GM23338 (cell line): ENCODE results near the gene TTC3.

ENCODE experiments used
- CREB1 ChIP-seq: fragments of 250-450 bp; sonication (Bioruptor Pico); IDR thresholded peaks from 2 replicates; pipeline ENCODE4 v1.5.0; 2020; ENCODE audit warnings: low read depth, mild to moderate bottlenecking, moderate library complexity
- ETS1 ChIP-seq: IDR thresholded peaks from 2 replicates; pipeline ENCODE4 v1.6.1; 2016; ENCODE audit warnings: antibody characterized with exemption
- EZH2 ChIP-seq: fragments of 200-600 bp; sonication (generic); IDR thresholded peaks from one replicate; pipeline ENCODE4 v1.8.0; 2017; ENCODE audit warnings: antibody characterized with exemption, mild to moderate bottlenecking, low read depth; ENCODE audit not compliant: unreplicated experiment
- EZH2phosphoT487 ChIP-seq: fragments of 200-600 bp; sonication (generic); IDR thresholded peaks from one replicate; pipeline ENCODE4 v1.8.1; 2018; ENCODE audit warnings: antibody characterized with exemption; ENCODE audit not compliant: unreplicated experiment
- JUNB ChIP-seq: IDR thresholded peaks from one replicate; pipeline ENCODE4 v1.6.1; 2016; ENCODE audit warnings: antibody characterized with exemption; ENCODE audit not compliant: unreplicated experiment
- NANOG ChIP-seq: IDR thresholded peaks from 2 replicates; pipeline ENCODE4 v1.6.1; 2016; ENCODE audit warnings: antibody characterized with exemption, borderline replicate concordance
- POLR2AphosphoS5 ChIP-seq: IDR thresholded peaks from 2 replicates; pipeline ENCODE4 v1.6.1; 2016; ENCODE audit warnings: antibody characterized with exemption, low read depth
- TF ChIP-seq, protein P1 (sequence below), 2 experiments: fragments of 200-600 bp in 1 of 2; sonication (generic) in 1 of 2; conservative IDR thresholded peaks; 2 replicates each; pipeline versions ENCODE4 v1.5.1 to v1.6.1; 2016 to 2017; ENCODE audit warnings: antibody characterized with exemption in 2 of 2, low read depth in 2 of 2, mild to moderate bottlenecking in 2 of 2, moderate library complexity in 1 of 2
- TF ChIP-seq, protein P2 (sequence below): IDR thresholded peaks from one replicate; pipeline ENCODE4 v1.6.1; 2018; ENCODE audit warnings: antibody characterized with exemption; ENCODE audit not compliant: unreplicated experiment

DNA sequence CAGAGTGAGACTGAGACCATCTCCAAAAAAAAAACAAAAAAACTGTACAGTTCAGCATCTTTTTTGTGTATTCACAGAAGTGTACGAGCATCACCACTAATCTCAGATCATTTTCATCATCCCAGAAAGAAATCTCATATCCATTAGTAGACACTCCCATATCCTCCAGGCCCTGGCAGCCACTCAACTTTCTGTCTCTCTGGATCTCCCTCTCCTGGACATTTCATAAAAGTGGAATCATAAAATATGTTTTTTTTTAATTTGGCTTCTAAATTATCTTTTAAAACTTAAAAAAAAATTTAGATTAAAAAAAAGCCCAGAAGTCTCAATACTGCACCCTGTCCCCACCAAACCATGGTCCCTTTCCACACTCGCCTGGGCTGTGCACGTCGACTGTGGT lies 44.5 kb upstream of the TTC3 start:
- TF ChIP-seq EZH2 = no peak
- TF ChIP-seq, protein P1, sequence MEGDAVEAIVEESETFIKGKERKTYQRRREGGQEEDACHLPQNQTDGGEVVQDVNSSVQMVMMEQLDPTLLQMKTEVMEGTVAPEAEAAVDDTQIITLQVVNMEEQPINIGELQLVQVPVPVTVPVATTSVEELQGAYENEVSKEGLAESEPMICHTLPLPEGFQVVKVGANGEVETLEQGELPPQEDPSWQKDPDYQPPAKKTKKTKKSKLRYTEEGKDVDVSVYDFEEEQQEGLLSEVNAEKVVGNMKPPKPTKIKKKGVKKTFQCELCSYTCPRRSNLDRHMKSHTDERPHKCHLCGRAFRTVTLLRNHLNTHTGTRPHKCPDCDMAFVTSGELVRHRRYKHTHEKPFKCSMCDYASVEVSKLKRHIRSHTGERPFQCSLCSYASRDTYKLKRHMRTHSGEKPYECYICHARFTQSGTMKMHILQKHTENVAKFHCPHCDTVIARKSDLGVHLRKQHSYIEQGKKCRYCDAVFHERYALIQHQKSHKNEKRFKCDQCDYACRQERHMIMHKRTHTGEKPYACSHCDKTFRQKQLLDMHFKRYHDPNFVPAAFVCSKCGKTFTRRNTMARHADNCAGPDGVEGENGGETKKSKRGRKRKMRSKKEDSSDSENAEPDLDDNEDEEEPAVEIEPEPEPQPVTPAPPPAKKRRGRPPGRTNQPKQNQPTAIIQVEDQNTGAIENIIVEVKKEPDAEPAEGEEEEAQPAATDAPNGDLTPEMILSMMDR (conservative IDR thresholded peaks at IDR 0.05; ENCODE audit: low read depth in 2 of 2) = no peak
- TF ChIP-seq JUNB = no peak
- TF ChIP-seq CREB1 (CRISPR knock-in tag) = no peak
- TF ChIP-seq EZH2phosphoT487 = no peak
- TF ChIP-seq, protein P2, sequence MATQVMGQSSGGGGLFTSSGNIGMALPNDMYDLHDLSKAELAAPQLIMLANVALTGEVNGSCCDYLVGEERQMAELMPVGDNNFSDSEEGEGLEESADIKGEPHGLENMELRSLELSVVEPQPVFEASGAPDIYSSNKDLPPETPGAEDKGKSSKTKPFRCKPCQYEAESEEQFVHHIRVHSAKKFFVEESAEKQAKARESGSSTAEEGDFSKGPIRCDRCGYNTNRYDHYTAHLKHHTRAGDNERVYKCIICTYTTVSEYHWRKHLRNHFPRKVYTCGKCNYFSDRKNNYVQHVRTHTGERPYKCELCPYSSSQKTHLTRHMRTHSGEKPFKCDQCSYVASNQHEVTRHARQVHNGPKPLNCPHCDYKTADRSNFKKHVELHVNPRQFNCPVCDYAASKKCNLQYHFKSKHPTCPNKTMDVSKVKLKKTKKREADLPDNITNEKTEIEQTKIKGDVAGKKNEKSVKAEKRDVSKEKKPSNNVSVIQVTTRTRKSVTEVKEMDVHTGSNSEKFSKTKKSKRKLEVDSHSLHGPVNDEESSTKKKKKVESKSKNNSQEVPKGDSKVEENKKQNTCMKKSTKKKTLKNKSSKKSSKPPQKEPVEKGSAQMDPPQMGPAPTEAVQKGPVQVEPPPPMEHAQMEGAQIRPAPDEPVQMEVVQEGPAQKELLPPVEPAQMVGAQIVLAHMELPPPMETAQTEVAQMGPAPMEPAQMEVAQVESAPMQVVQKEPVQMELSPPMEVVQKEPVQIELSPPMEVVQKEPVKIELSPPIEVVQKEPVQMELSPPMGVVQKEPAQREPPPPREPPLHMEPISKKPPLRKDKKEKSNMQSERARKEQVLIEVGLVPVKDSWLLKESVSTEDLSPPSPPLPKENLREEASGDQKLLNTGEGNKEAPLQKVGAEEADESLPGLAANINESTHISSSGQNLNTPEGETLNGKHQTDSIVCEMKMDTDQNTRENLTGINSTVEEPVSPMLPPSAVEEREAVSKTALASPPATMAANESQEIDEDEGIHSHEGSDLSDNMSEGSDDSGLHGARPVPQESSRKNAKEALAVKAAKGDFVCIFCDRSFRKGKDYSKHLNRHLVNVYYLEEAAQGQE = no peak
- TF ChIP-seq POLR2AphosphoS5 = no peak
- no peak for TF ChIP-seq ETS1
- TF ChIP-seq NANOG = no peak
